COR-L47 (cell line): Measurements from ENCODE around the gene ADRA1B.

ENCODE experiments used
- DNase-seq: peaks from one replicate; lab custom pipeline; 2025; lab: John Stamatoyannopoulos, UW

The ADRA1B gene

GRCh38 chr5:159901772-159902171 is 14.5 kb upstream of the ADRA1B start:
- no peak for DNase-seq

DNA sequence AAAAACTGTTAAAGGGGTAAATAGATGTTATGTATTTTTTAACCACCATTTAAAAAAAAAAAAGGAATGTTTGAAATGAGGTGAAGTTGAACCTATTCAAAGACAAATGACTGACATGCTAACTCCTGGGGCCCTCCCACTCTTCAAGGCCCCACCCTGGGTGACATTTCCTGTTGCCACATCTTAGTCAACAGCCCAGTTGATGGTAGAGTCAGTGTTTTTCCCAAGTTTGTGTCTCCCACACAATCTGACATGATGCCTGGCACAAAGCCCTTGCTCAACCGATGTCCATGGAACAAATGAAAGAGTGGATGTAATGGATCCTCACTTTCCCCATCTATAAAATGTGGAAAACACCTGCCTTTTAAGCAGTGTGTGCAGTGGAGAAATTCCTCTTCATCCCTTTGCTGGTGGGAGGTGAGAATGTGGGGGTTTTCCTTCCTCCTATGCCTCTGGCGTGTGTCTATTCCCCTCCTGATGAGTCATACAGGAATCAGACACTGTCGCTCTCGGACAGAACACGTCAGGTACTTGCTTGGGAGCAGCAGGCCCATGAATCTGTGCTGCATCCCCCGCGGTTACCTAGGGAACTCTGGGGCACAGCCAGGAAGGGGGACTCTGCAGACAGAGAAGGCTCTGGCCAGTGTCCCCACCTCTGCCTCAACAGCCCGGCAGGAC is 13.7 kb upstream of the ADRA1B start:
- no peak for DNase-seq

GRCh38 chr5:159903131-159903530 is 13.2 kb upstream of the ADRA1B start:
- DNase-seq, result no peak

DNA sequence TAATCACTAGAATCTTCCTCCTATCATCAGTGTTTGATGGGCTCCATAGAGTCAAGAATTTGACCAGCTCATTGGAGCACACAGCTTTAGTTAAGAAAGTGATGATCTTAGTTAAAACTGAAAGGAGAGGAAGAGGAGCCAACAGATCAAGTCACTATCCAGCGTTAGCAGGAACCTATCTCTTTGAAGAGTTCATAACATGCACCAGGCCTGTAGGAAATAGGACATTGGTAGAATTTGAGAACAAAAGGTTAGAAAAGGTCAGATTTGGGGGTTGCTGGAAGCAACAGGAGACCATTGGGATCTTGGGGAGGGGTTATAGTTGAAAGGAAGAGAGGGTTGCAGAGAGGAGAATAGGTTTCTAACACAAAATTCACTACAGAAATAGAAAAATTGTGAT is 11.4 kb upstream of the ADRA1B start:
- no peak for DNase-seq

DNA sequence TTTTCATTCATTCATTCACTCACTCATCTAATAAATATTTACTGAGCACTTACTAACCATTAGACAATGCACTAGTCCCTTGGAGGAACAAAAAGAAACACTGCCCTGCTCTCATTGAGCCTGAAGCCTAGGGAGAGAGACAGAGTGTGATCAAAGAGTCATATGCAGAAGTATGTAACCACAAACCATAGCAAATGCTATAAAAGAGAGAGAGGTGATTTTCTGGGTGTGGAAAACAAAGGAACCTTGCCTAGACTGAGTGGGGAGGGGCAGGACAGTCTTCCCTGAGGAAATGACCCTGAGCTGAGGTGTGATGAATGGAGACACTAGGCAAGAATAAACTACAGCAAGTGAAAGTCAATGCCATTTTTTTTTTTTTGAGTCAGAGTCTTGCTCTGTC is 10.8 kb upstream of the ADRA1B start:
- no peak for DNase-seq

- DNase-seq, result no peak
These were observed 9.8 kb upstream of the ADRA1B start for GRCh38 chr5:159906463-159906862.

- no peak for DNase-seq
These were observed 9.3 kb upstream of the ADRA1B start for GRCh38 chr5:159906943-159907342.

DNA sequence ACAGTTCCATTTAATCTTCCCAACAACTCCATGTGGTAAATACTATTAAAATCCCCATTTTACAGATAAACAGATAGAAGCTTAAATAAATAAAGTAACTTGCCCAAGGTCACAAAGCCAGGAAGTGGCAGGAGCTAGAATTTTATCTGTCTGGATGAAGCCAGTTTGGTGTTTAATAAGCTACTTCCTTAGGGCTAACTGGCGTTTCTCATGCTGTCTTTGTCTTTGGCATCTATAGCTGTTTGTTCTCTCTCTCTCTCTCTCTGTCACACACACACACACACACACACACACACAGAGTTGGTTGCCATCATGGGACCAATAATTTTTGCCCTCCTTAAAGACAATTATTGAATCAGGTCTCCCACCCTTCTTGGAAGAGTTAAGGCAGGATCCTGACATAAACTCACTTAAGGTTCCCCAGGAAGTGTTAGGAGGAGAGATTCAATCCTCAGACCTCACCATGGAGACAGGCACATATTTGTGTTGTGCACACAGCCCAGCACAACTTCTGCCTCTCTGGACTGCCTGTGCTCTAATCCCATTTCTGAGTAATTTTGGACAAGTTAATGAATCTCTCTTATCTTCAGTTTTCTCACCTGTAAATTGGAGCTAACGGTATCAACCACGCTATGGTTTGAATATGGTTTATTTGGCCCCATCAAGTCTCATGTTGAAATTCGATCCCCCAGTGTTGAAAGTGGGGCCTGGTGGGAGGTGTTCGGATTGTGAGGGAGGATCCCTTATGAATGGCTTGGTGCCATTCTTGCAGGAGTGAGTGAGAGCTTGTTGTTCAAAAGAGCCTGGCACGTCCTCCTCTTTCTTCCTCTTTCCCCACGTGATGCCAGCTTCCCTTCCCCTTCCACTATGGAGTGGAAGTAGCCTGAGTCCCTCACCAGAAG is 8.3 kb upstream of the ADRA1B start:
- no peak for DNase-seq

GRCh38 chr5:159908591-159908940 is 7.7 kb upstream of the ADRA1B start:
- no peak for DNase-seq

- DNase-seq, result no peak
These were observed 7.2 kb upstream of the ADRA1B start for GRCh38 chr5:159909126-159909525.

GRCh38 chr5:159910207-159910842 is 6.0 kb upstream of the ADRA1B start:
- DNase-seq, result no peak

DNA sequence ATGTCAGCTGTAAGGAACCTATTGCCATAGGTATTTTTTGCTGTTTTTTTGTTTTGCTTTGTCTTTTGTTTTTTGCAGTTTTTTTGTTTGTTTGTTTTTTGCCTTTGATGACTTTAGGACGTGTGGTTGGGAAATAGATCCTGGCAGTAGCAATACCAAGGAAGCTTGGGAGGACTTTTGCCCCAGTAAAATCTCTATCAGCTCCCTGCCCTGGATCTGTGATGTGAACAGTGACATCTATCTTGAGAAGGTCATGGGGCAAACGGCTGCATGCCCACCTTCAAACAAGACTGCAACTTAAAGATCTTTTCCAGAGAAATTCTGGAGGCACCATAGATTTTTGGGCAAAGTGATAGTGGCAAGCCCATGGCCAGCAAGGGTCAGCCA is 5.4 kb upstream of the ADRA1B start:
- no peak for DNase-seq

DNA sequence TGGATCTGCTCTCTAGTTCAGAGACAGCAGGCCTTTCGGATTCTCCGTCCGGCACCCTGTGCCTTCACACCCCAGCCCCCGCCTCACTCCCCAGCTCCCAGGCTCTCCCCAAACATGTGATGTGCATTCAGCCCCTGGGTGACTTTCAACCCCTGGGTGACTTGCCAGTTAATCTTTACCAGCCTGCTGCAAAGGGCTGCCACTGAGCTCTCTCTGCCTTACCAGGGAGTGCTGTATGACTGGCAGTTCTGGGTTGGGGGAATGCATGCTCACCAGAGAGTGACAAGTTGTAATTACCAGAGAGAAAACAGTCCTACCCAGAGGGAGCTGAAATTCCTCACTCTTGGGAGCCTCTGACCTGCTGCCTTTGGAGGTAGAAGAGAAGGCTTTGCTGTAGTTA is 4.9 kb upstream of the ADRA1B start:
- DNase-seq, result no peak

- DNase-seq, result no peak
These were observed 4.1 kb upstream of the ADRA1B start for GRCh38 chr5:159912033-159912800.

- no peak for DNase-seq
These were observed 3.2 kb upstream of the ADRA1B start for GRCh38 chr5:159913048-159913447.

GRCh38 chr5:159913501-159913900 is 2.8 kb upstream of the ADRA1B start:
- no peak for DNase-seq

- no peak for DNase-seq
These were observed 819 bp downstream of the ADRA1B start for GRCh38 chr5:159916841-159917761.

DNA sequence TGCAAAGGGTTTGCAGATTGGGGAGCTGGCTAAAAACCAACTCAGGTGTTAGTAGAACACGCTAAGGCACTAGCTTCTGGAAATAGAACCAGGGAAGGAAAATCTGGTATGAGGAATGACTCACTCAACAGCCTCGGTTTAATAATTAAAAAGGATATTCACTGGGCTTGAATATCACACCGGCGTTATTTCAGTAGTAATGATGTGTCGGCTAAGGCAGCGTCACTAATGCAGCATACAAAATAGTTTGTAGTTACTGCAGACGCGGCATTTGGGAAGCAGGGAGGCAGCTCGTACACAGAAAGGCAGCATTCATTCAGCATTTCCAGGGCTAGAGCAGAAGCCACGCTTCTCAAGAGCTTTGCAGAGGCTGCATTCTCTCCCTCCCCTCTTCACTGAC is 1.7 kb downstream of the ADRA1B start:
- no peak for DNase-seq

- no peak for DNase-seq
These were observed 5.4 kb downstream of the ADRA1B start for GRCh38 chr5:159921721-159922120.

DNA sequence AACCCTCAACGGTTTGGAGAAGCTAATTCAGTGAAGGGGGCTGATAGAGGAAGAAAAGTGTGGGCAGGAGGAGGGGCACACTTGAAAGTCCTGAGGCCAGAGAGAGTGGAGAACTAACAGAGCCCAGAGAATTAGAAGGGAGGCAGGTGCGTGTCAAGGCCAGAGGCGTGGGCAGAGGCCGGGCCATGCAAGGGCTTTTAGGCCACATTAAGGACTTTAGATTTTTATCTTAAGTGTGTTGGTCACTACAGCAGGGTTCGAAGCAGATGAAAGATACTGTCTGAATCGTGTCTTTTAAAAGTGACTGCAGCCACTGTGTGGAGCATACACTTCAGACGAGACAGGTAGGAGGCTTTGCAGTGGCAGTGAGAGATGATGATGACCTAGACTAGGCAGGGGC is 6.7 kb downstream of the ADRA1B start:
- no peak for DNase-seq
